GM18909 (cell line): ENCODE results near the gene ATP2A1.
A peak's percentile ranks its signal among the peaks of the same experiment; 100 is the strongest.
"Not testable (repeated sequence)": the region's sequence is repeated elsewhere in the genome, so short reads cannot be mapped to it uniquely, and the experiment has no call there.

Source experiments
- ATAC-seq: cut with Tn5 transposase; IDR thresholded peaks from one replicate; pipeline ENCODE4 v1.9.1; 2021; ENCODE audit warnings: mild to moderate bottlenecking; ENCODE audit not compliant: unreplicated experiment, poor library complexity

The ATP2A1 gene

GRCh38 chr16:28858421-28858820 lies 19.9 kb upstream of the ATP2A1 start:
- ATAC-seq: no peak

GRCh38 chr16:28859326-28859725 lies 19.0 kb upstream of the ATP2A1 start:
- no peak for ATAC-seq

- peak; percentile 1 for ATAC-seq
Measured at GRCh38 chr16:28863929-28864793, 14.1 kb upstream of the ATP2A1 start.

DNA sequence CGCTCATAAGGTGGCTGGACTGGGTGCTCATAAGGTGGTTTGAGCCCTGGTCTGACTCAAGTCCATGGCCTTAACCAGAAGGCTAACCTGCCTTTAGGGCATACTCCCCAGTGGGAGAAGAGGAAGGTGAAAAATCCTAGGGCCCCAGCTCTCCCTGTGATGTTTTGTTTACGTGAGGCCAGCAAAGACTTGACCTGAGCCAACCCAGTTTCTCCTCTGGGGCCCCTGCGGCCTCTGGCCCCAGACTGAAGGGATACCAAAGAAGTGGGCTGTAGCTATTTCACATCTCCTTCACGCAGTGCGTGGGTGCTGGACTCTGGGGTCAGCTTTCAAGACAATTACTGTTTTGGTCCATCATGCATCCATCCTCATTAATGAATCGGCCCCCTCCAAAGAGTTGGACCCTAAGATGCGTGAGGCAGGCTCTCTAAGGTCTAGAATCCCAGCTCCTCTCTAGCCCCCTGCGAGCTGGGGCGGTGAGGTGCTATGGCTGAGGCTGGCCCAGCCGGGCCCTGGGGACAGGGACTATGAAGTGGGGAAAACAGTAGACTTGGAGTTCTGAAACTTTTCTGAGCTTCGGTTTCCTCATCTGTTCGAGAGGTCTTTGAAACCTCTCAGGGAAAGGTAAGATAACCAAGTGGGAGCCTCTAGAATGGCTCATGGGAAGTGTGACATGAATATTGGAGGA lies 13.1 kb upstream of the ATP2A1 start:
- no peak for ATAC-seq

- no peak for ATAC-seq
Measured at GRCh38 chr16:28865722-28866453, 12.4 kb upstream of the ATP2A1 start.

- no peak for ATAC-seq
Measured at GRCh38 chr16:28866454-28866804, 11.9 kb upstream of the ATP2A1 start.

DNA sequence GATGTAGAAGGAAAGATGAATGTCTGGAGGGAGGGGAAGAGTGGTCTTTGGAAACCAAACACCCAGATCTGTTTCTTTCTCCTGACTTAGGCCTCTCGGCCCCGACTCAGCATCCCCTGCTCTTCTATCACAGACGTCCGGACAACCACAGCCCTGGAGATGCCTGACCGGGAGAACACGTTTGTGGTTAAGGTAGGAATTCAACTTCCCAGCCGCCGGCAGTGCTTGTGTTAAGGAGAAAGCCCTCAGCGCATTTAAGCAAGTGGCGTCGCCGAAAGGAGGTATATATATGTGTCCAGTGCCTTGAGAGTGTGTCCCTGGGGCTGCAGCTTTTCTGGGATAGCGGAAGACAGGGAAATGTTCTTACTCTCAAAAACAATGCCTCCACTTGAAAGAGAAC lies 11.0 kb upstream of the ATP2A1 start:
- no peak for ATAC-seq

GRCh38 chr16:28867646-28868045 lies 10.6 kb upstream of the ATP2A1 start:
- not testable (repeated sequence) for ATAC-seq

- ATAC-seq: no peak
Measured at GRCh38 chr16:28869201-28869600, 9.1 kb upstream of the ATP2A1 start.

GRCh38 chr16:28872952-28873351 lies 5.3 kb upstream of the ATP2A1 start:
- no peak for ATAC-seq

DNA sequence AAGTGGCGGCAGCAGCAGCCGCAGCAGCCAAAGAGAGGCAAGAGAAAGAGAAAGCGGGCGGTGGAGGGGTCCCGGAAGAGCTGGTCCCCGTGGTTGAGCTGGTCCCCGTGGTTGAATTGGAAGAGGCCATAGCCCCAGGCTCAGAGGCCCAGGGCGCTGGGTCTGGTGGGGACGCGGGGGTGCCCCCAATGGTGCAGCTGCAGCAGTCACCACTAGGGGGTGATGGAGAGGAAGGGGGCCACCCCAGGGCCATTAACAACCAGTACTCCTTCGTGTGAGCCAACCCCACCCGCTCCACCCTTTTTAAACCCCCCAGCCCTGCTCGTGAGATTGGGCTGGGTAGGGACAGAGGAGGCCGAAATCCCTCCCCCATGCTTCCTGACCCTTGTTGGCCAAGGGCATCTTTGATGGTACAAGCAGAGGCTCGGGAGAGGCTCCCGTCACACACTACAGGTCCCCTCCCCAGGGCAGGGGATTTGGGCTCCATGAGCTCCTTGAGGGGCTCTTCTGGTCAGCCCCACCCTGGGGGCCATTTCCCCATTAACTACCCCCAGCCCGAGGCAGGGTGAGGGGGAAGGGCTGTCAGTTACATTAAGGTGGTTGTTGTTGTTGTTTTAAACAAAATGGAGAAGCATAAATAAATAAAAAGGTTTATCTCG lies 4.6 kb upstream of the ATP2A1 start:
- ATAC-seq: no peak

- no peak for ATAC-seq
Measured at GRCh38 chr16:28874406-28874805, 3.9 kb upstream of the ATP2A1 start.

DNA sequence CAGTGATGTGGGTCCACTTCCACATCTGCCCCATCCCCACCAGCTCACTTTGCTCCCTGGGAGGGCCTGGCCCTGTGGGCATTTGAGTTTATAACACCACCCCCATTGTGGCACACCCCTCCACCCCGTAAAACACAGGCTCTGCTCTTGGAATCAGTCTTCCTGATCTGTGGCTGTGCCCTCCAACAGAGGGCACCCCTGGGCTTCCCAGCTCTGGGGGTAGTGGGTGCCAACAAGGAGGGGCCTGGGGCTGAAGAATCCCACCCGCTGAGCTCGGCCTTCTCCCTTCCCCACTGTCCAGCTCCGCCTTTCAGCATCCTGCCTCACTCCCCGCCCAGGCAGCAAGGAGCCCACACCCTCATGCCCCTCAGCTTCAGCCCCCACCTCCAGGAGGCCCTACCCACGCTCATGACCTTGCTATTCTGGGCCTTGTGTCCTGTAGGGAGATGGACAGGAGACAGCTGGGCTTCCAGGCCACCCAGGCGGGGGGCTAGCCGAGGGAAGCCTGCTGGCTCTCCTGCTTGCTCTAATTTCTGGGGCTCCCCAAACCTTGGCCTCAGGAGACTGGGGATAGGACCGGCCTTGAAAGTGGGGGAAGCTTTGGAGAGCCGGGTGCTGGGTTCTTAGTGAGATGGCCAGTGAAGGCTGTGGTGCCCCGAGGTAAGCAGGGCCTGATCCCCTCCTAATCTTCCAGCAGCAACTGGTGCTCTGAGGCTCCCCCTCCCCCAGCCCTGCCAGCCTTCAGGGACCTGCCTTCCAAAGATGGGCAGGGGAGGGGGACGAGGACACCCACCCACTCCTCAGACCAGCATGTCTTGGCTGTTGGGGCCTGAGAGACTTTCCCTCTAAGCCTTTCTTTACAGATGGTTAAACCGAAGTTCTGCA lies 2.9 kb upstream of the ATP2A1 start:
- no peak for ATAC-seq

DNA sequence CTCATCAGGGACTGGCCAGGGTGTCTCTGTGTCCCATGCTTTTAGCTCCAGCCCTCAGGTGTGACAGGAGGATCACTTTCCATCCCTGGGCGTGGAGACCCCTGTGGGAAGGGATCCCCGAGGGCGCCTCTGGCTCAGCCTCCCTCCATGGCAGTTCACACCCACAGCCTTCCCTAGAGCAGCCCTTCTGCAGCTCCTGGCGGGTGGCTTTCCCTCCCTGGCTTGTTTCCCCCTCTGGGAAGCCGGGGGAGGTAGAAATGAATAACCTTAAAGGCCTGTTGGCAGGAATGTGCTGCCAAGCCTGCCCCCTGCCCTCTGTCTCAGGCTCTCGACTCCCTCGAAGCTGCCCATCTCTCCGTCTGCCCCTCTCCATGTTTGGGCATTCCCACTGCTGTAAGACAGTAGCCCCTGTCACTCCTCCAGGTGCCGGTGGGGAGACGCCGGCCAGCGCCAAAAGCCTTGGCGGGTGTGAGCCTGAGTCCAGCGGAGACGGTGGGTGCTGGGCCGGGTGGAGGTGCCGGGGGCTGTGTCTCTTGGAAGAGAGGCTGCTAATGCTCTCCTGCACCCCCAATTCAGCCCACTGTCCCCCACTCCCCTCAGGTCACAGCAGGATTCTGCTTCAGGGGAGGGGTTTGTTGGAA lies 2.1 kb upstream of the ATP2A1 start:
- ATAC-seq: no peak

DNA sequence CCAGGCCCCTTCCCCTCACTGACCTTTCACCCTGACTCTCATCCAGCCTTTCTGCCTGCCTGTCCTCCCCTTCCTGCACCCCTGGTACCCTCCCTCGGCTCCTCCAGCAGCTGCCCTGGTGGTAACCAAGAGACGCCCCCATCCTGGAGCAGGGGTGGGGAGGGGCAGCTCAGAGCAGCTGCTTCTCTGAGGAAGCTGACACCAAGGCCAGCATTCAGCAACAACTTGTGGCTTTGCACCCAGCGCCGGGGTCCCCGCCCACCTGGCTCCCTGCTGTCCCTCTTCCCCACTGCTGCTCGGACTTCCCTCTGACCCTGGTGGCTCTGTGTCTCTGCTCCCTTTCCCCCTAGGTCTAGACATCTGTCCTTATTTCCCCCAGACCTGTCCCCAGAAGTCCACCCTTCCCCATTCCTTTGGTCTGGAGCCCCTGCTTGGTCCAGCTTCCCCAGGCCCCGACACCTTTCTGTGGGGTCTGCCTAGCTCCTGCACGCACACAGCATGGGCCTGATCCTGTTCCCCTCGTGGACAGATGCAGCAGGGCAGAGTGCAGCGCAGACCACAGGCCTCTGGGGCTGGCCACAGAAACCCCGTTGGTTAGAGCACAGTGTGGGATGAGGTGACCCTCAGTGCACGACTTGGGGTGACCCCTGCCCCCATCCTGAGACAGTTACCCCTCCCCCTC lies 1.2 kb upstream of the ATP2A1 start:
- ATAC-seq: no peak

- no peak for ATAC-seq
Measured at GRCh38 chr16:28877655-28878000, 660 bp upstream of the ATP2A1 start.

- peak; percentile 11 for ATAC-seq
Measured at GRCh38 chr16:28879261-28879840, 1.1 kb downstream of the ATP2A1 start.

DNA sequence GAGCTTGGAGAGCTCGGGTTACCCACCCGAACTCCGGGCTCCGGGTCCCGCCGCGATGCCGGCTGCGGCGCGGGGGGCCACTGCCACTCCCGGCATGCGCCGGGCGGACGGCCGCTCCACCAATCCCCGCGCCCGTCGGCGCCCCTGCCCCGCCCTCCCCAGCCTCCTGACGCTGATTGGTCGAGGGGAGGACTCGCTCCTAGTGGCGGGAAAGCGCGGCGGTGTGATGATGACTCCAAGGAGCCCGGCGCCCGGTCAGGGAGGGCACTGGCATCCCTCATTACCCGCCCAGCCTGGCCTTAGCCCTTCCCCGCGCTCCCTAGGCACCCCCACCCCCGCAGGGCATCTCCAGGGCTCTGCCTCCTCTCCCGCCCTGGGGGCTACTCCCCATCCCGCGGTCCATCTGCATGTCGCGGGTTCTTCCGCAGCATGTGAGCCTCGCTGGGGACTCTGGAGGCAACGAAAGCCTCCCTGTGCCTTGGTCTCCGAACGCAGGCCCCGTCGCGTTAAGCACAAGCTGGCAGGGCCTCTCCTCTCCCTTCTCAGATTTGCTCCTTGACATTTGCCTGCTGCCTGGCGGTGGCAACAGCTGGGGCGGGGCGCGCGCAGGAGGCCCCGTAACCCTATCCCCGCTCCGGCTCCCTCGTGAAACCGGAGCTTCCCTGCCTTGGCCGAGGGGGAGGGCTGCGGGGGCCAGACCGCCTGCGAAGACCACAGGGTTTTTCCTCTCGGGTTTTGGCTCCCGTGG lies 1.7 kb downstream of the ATP2A1 start:
- peak; percentile 87 for ATAC-seq
